HG02938 (cell line): ENCODE results near the gene SCO2.
"Not testable (repeated sequence)": the region's sequence is repeated elsewhere in the genome, so short reads cannot be mapped to it uniquely, and the experiment has no call there.

ENCODE experiments used
- ATAC-seq: cut with Tn5 transposase; IDR thresholded peaks from one replicate; pipeline ENCODE4 v1.9.1; 2021; ENCODE audit warnings: mild to moderate bottlenecking, moderate library complexity; ENCODE audit not compliant: unreplicated experiment

SCO2 gene

DNA sequence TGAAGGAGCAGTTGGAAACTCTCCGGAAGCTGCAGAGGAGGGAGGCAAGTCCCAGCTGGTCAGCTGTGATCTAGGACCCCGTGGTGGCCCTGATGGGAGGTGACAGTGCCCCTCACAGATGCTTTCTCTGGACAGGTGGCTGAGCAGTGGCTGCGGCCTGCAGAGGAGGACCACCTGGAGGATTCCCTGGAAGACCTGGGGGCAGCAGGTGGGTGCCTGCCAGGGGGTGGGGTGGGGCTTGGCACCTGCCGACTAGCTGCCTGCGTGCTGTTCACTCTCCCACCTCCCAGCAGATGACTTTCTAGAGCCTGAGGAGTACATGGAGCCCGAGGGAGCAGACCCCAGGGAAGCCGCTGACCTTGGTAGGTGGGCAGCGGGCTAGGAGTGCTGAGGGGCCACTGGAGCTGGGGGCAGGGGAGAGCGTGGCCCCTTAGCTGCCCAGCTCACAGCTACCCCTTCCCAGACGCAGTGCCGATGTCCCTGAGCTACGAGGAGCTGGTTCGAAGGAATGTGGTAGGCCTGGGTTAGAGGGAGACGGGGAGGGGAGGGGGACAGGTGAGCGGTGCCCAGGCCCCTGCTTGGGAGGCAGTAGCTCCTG is 3.1 kb downstream of the SCO2 start:
- no peak for ATAC-seq

DNA sequence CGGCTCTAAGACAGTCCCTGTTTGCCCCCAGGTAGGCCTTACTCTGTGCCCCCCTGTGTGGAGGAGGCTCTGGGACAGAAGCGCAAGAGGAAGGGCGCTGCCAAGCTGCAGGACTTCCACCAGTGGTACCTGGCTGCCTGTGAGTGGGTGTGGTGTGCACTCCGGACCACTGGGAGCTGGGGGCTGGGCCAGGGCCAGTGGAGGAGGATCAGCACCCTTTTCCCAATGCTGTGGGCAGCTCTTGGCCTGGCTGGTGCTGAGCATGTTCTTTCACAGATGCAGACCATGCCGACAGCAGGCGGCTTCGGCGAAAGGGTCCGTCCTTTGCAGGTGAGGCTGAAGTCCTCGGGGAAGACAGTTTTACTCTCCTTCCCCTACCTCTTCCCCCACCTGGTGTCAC is 3.7 kb downstream of the SCO2 start:
- no peak for ATAC-seq

DNA sequence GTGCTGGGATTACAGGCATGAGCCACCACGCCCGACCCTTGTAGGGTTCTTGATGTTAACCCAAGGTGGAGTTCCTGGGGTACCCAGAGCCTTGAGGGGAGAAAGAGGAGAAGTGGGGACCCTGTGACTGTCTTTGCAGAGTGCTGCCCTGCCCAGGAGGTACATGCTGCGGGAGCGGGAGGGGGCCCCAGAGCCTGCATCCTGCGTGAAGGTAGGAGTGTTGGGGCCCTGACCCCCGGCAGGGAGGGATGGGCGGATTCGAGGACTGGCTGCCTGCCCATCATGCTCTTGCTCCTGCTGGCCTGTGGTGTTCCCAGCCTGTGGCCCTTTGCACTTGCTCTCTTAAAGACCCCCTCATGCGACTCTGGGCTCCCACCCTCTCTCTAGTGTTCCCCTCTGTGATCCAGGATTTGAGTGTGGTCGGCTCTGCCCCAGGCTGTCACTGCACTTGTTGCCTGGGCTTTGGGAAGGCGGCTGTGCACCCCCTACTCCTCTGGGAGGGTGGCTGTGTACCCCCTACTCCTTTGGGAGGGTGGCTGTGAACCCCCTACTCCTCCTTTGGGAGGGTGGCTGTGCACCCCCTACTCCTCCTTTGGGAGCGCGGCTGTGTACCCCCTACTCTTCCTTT is 4.5 kb downstream of the SCO2 start:
- ATAC-seq, result no peak

- ATAC-seq, result not testable (repeated sequence)
Measured at GRCh38 chr22:50520184-50520583, 5.2 kb downstream of the SCO2 start.

- ATAC-seq, result no peak
Measured at GRCh38 chr22:50519151-50519550, 6.2 kb downstream of the SCO2 start.

DNA sequence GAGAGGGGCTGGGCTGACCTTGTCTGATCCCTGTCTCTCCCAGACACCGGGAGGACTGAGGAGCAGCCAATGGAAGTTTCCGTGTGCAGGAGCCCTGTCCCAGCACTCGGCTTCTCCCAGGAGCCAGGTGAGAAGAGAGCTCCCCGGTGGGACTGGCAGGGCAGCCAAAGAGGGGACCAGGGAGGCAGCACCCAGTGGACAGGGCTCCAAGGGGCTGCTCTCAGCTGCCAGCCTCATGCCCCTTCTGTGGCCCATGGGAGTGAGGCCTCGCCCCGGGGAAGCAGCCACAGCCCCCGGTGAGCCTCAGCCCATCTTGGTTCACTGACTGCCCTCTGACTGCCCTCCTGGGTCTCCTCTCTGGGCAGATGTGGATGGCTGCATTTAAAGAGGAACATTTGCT is 6.8 kb downstream of the SCO2 start:
- ATAC-seq, result no peak

DNA sequence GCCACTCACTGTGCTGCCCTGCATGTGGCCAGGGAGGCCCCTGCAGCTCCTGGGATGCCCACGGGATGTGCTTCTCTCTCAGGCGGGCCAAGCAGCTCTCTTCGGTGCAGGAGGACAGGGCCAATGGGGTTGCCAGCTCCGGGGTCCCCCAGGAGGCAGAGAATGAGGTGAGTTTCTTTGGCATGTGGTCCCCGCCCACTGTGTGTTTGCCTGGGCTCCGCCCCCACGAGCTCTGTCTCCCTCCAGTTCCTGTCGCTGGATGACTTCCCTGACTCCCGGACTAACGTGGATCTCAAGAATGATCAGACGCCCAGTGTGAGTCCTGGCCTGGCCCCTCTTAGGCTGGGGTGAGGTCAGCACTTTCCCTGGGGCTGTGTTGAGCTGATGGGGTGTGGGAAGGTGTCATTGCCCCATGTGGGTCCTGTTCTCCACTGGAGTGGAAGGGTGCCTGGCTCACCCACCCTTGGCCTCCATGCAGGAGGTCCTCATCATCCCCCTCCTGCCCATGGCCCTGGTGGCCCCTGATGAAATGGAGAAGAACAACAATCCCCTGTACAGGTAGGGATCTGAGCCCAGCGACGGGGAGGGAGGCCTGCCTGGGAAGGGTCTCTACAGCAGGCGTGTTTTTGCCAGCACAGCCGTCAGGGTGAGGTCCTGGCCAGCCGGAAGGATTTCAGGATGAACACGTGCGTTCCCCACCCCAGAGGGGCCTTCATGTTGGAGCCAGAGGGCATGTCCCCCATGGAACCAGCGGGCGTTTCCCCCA is 7.7 kb downstream of the SCO2 start:
- ATAC-seq, result no peak

GRCh38 chr22:50516891-50517290 is 8.5 kb downstream of the SCO2 start:
- ATAC-seq, result no peak

DNA sequence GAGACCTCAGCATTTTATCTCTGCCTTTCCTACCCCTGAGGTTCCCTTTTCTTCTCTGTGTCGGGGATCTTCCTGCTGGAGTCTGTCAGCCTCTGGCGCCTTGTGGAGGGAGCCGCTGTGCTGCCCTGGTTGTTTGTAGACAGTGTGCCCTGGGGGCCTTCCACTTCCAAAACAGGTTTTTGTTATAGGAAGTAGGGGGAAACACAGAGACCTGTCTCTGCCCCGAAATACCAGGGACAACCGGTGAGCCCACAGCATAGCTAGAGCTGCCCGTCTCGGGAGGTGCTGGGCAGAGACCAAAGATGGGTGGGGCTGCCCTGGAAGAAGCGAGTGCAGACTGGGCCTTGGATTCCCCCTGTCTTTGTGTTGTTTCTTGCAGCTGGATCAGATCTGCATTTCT is 9.3 kb downstream of the SCO2 start:
- ATAC-seq, result no peak

GRCh38 chr22:50513175-50513574 is 12.2 kb downstream of the SCO2 start:
- ATAC-seq, result no peak

DNA sequence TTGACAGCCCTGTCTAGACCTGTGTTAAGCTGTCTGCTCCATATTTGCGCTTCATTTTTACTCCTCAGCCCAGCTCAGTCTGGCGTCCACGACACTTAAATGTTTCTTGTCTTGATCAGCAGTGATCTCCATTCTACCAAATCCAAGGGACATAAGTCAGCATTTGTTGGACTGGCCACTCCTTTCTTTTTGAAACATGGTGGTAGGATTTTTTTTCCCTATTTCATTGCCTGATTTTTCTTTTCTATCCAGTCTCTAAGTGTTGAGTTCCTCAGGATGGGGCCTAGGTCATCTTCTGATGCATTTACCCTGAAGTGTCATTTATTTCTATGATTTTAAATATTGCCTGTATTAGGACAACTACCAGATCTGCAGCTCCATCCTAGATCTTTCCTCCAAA is 16.5 kb downstream of the SCO2 start:
- no peak for ATAC-seq

DNA sequence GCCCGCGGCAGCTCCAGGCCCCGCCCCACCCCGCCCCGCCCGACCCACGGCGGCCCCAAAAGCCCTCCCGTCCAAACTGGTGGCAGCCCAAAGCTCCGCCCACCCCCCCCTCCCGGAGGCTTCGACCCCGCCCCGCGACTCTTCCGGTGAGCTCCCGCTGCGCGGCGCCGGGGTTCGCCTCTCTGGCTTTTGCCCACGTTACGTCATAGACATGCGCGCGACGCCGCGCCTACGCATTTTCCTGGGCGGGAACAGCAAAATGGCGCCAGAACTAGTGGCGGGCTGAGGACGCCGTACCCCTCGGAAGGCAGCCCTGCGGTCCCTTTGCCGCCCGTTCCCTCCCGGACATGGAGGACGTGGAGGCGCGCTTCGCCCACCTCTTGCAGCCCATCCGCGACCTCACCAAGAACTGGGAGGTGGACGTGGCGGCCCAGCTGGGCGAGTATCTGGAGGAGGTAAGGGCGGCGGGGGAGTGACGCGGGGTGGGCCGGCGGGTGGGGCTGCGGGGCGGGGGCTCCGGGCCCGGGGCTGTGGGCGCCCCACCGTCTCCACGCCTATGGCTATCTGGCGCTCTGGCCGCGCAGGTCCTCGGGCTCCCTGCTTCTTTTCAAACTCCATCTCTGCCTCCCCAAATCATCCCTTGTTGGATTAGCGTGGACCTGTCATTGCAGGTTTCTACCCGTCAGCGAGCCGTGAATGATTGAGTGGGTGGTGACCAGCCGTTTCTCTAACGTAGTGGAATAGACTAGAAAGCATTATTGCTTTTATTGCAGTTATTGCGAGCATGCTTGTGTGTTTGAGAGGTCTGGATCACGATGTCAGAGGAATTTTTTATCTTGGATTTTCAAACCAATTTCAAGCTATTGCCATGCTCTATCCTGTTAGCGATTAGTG is 17.2 kb downstream of the SCO2 start, which contains the start of gene NCAPH2:
Gene NCAPH2, plus strand, starts transcription at position 234 of the 894 bp plus-strand sequence. Its CDS starts 114 bp downstream, at position 348.
- peak; percentile 50 for ATAC-seq

- peak; percentile 46 for ATAC-seq
Measured at GRCh38 chr22:50507421-50507990, 17.9 kb downstream of the SCO2 start, which contains the start of gene LMF2. TSS of gene LMF2 (minus strand) at chr22:50507702. CDS start at chr22:50507675, 27 bp downstream.

- ATAC-seq, result peak; percentile 7
Measured at GRCh38 chr22:50506611-50507420, 18.6 kb downstream of the SCO2 start.

DNA sequence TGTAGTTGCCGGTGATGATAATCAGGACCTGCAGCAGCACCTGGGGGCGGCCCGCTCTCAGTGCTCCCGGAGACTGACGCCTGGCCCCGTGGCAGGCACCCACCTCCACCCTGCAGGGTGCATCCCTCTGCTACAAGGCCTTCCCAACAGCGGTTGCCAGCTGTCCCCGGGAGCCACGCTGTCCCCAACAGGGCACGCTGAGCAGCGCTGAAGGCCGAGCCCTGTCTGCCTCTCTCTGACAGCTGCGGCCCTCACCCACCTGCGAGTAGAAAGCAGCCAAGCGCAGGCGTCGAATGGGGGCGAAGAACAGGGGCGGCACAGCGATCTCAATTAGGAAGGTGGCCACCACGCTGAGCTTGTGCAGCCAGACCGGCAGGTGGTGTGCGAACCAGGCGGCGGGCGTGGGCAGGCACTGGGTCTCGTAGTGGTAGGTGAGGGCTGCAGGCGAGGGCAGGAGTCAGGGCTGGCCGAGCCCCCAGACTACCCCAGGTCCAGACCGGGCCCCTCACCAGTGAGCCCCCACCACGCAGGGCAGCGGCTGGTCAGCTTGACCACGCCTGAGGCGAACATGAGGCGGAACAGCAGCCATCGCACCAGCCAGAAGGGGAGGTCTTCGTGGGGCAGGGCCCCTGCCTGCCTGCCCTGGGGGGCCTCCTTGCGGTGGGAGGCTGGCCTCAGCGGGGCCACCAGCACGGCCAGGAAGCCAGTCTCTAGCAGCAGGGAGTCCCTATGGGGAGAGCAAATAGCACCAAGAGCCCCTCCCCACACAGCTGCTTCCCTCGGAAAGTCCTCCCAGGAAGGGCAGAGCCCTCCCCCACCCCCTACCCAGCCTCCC is 19.4 kb downstream of the SCO2 start:
- no peak for ATAC-seq

- ATAC-seq, result no peak
Measured at GRCh38 chr22:50505276-50505775, 20.1 kb downstream of the SCO2 start.

DNA sequence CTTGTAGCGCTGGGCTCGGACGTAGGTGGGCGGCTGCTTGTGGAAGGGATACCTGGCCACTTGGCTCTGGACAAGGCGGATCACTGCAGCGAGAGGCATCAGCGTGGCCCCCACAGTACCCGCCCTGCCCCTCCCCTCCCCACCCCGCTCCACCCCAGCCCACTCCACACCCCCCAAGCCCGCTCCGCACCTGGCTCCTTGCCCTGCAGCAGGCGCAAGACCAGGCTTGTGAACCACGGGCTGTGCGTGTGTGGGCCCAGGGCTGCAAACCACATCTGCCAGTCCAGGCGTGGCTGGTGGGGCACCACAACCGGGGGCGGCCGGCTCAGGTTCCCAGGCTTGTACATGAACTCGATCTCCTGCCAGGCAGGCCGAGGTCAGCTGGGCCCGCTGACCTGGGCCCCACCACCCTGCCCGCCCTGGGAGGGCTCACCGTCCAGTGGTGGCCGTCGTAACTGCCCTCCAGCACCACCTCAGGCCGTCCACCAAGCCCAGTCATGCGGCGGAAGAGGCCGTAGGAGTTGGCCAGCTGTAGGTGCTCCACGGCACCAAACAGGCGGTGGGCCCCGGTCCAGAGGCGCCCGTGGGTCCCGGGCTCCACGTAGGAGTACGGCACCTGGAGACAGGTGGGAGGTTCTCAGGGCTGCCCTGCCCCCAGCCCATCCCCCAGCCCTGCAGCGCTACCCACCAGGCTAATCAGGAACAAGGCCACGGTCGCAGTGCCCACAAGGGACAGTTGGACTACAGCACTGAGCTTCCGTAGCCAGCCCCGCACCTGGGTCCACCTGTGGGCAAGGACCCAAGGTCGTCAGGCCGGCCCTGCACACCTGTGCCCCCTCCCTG is 20.8 kb downstream of the SCO2 start:
- no peak for ATAC-seq
